Stomach smooth muscle (tissue), 2 donors: ENCODE results near the gene ATP11A.

ENCODE experiments used
- H3K27ac ChIP-seq: one replicate; pipeline ENCODE4 v1.7.0; 2013; ENCODE audit warnings: mild to moderate bottlenecking, low read length, inconsistent platforms
- H3K27me3 ChIP-seq, 2 donors: one replicate each; pipeline ENCODE4 v1.7.0; 2013; ENCODE audit warnings: low read length in 2 of 2; ENCODE audit not compliant: insufficient read depth in 2 of 2, control insufficient read depth in 1 of 2
- H3K36me3 ChIP-seq, 2 donors: one replicate each; pipeline ENCODE4 v1.7.0; 2013; ENCODE audit warnings: low read length in 2 of 2; ENCODE audit not compliant: control insufficient read depth in 2 of 2, insufficient read depth in 2 of 2
- H3K4me1 ChIP-seq: one replicate; pipeline ENCODE4 v1.7.0; 2013; ENCODE audit warnings: low read length; ENCODE audit not compliant: control insufficient read depth, insufficient read depth
- H3K4me3 ChIP-seq, 2 donors: one replicate each; pipeline ENCODE4 v1.7.0; 2013; ENCODE audit warnings: low read length in 2 of 2
- H3K9ac ChIP-seq, 2 donors: one replicate each; pipeline ENCODE4 v1.7.0; 2013; ENCODE audit warnings: low read length in 2 of 2, mild to moderate bottlenecking in 1 of 2
- H3K9me3 ChIP-seq, 2 donors: one replicate each; pipeline ENCODE4 v1.7.0; 2013; ENCODE audit warnings: low read length in 2 of 2; ENCODE audit not compliant: control insufficient read depth in 2 of 2
- donor health status: healthy.
- donor health status: Pancreatic carcinoma.

The ATP11A gene

DNA sequence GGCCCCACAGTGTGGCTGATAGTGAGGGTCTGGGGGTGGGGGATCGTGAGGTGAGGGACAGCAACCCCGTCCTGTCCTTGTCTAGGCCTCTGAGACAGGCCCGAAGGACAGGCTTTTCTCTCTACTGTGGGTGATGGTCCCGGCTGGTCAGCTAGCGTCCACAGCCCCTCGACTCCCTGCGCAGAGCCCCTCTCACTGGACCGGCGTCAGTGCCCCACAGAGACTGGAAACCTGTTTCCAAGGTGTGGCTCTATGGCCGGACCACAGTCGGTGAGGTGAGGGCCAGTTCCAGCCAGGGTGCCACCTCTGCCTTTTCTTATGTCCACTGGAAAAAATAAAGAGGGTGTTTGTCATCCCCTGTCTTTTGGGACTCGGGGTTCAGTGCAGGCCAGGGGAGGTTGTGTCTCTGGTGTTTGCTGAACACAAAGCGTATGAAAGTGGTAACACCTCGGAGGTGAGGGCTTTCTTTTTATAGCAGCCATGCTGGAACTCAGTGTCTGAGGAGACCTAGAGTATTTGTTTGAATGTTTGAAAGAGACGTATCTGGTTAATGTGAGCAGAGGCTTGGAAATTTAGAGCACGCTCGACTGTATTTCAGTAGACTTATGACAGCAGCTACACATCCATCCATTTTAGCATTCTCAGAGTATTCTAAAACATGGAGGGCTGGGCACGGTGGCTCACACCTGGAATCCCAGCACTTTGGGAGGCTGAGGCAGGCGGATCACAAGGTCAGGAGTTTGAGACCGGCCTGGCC, 22.8 kb downstream of the ATP11A start:
- Histone ChIP-seq H3K36me3 (no peaks in the 10 kb centered on the region), H3K4me3 (no peak overlapping the region), H3K9me3 (peaks cover 0 to 7% of the 10 kb centered on the region in 2 donors), H3K27me3 (no peaks in the 10 kb centered on the region), H3K9ac (peak overlapping the region; percentile 47 to 62), H3K27ac (peak overlapping the region; percentile 95), H3K4me1 (peaks cover 33% of the 10 kb centered on the region)

DNA sequence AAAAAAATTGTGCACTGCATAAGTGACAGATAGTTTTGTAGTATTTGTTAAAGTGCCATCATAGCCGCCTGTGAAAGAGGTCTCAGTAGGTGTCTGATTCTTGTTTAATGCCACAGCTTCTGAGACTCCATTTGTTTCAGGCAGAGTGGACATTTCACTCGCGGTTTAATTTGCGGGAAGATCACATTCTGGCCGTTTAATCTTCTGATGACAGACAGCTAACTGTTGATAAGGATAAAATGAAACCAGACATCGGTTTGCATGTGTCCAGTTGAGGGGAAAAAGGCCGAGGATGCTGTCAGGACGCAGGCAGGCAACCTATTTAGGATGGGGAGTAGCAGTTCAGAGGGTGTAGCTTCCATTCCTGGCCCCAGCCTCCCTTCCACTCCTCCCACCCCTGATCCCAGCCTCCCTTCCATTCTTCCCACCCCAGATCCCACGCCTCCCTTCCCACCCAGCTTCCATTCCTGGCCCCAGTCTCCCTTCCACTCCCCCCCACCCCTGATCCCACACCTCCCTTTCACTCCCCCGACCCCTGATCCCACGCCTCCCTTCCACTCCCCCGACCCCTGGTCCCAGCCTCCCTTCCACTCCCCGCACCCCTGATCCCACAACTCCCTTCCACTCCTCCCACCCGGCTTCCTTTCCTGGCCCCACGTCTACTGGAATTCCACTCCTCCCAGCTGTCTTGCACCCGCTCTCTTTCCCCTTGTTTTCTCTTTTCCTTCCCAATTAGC, 23.8 kb downstream of the ATP11A start:
- Histone ChIP-seq H3K27ac (peak overlapping the region; percentile 41), H3K4me1 (peaks cover 33% of the 10 kb centered on the region)

DNA sequence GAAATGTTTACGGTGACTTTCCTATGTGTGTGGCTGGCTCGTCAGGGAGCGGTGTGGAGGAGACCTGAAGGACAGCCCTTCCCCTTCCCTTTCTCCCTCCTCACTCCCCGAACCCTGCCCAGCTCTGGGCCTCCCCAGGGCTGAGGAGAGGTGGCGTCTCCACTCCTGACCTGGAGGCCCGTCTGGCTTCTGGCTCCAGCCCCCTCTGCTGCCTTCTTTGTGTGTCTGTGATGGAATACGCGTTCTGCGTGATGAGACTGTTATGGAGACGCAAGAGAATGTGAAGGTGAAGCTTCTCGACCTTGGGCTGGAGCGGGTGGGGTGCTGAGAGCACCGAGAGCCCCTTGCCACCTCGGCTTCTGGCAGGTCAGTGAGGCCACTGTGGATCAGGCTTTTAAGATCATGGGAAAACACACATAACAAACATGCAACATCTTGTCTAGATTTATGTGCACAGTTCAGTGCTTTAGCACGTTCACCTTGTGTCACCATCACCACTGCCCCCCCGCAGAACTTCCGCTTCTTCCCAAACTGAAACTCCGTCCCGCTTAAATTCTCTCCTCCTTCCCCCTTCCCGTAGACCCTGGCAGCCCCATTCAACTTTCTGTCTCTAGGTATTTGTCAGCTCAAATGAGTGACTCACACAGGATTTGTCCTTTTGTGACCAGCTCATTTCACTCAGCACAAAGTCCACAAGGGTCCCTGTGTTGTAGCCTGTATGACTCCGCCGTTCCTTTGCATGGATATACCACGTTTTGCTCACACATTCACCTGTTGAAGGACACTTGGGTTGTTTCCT, 24.7 kb downstream of the ATP11A start:
- Histone ChIP-seq H3K4me3 (no peak overlapping the region), H3K27me3 (no peaks in the 10 kb centered on the region), H3K4me1 (peaks cover 33% of the 10 kb centered on the region), H3K9ac (no peak overlapping the region), H3K27ac (no peak overlapping the region), H3K9me3 (peaks cover 0 to 7% of the 10 kb centered on the region in 2 donors), H3K36me3 (no peaks in the 10 kb centered on the region)

More for the DNA sequence above, 23.8 kb downstream of the ATP11A start:
- H3K36me3 ChIP-seq = no peaks in the 10 kb centered on the region
- peaks cover 0 to 7% of the 10 kb centered on the region in 2 donors for H3K9me3 ChIP-seq
- no peak overlapping the region for H3K4me3 ChIP-seq
- no peaks in the 10 kb centered on the region for H3K27me3 ChIP-seq
- H3K9ac ChIP-seq = no peak overlapping the region

GRCh38 chr13:112715210-112715609, 25.4 kb downstream of the ATP11A start:
- Histone ChIP-seq H3K9ac (no peak overlapping the region), H3K4me1 (peaks cover 29% of the 10 kb centered on the region), H3K9me3 (peaks cover 0 to 7% of the 10 kb centered on the region in 2 donors), H3K27me3 (no peaks in the 10 kb centered on the region), H3K4me3 (no peak overlapping the region), H3K27ac (no peak overlapping the region), H3K36me3 (no peaks in the 10 kb centered on the region)

DNA sequence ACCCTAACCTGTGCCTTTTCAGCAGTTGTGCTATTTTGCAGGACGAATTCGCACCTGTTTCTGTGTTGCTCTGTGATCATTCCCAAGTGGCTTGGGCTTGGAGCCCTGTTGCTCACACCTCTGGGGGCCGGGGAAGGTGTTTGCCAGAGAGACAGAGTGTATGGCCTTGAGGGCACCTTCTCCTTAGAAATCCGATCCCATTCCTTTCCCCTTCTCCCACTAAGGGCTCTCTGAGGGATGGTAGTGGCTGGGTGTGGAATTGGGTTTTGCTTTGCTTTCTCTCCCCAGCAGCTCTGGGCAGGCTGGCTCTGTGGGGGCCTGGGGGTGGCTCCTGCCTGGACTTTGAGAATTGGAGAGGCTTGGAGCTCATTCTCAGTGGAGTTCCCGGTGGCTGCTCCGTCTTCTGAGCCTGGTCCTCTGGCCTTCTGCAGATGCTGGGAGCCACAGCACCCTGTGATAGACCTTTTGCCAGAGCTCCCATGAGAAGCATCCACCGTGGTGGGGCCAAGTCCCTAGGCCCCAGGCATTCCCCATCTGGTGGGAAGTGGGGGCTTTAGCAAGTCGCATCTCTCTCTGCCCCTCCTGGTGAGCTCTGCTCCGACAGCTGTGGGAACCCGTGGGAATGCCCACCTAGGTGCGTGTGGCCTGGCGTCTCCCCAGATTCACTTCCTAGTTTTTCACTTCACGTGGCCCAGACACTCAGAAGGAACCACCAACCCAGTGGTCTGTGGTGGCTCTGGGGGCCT, 26.1 kb downstream of the ATP11A start:
- peaks cover 24% of the 10 kb centered on the region for H3K4me1 ChIP-seq
- no peak overlapping the region for H3K9ac ChIP-seq
- H3K36me3 ChIP-seq = no peaks in the 10 kb centered on the region
- no peak overlapping the region for H3K4me3 ChIP-seq
- no peaks in the 10 kb centered on the region for H3K27me3 ChIP-seq
- no peak overlapping the region for H3K27ac ChIP-seq
- H3K9me3 ChIP-seq = peaks cover 0 to 7% of the 10 kb centered on the region in 2 donors

DNA sequence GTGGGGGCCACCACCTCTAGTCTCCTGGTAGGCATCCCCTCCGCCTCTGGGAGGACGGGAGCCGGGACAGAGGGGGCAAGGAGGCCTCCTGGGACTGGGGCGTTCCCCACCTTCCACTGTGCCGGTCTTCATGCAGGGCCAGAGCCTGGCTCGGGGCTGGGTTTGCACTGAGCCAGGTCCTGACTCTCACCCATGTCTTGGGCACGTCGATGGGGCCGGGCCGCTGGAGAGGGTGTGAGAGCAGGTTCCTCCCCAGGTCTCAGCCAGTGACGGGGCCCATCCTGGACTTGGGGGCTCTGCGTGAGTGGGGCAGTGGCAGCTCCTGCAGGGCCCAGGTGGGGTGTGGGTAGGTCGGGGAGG, 26.6 kb downstream of the ATP11A start:
- no peak overlapping the region for H3K27ac ChIP-seq

GRCh38 chr13:112716841-112717520, 27.1 kb downstream of the ATP11A start:
- no peaks in the 10 kb centered on the region for H3K36me3 ChIP-seq

More for the DNA sequence above, 26.6 kb downstream of the ATP11A start:
- H3K27me3 ChIP-seq = no peaks in the 10 kb centered on the region
- H3K4me3 ChIP-seq = no peak overlapping the region
- peaks cover 19% of the 10 kb centered on the region for H3K4me1 ChIP-seq
- H3K9ac ChIP-seq = no peak overlapping the region
- no peaks in the 10 kb centered on the region for H3K36me3 ChIP-seq
- H3K9me3 ChIP-seq = peaks cover 0 to 7% of the 10 kb centered on the region in 2 donors

DNA sequence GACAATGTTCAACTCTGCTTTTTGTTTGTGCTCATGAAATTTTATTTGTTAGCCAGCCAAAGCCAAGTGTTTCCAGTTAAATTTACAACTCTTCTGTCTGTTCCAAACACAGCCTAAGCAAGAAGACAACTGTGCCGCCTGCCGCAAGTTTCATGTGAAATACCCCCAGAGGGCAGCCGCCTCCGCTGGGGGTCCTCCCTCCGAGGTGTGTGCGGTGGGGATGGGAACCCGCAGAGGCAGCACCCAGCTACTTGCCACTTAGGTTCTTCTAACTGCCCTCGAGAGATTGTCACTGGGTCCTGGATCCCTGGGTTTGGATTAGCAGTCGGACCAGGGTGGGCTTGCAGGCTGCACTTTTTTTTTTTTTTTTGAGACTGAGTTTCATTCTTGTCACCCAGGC, 28.5 kb downstream of the ATP11A start:
- Histone ChIP-seq H3K4me1 (peaks cover 12% of the 10 kb centered on the region), H3K27me3 (no peaks in the 10 kb centered on the region), H3K9me3 (peaks cover 0 to 7% of the 10 kb centered on the region in 2 donors), H3K4me3 (no peak overlapping the region), H3K36me3 (no peaks in the 10 kb centered on the region), H3K27ac (no peak overlapping the region), H3K9ac (no peak overlapping the region)

More at GRCh38 chr13:112716841-112717520, 27.1 kb downstream of the ATP11A start:
- no peak overlapping the region for H3K9ac ChIP-seq
- H3K27me3 ChIP-seq = no peaks in the 10 kb centered on the region
- H3K9me3 ChIP-seq = peaks cover 0 to 7% of the 10 kb centered on the region in 2 donors
- H3K27ac ChIP-seq = no peak overlapping the region
- H3K4me3 ChIP-seq = no peak overlapping the region
- H3K4me1 ChIP-seq = peaks cover 13% of the 10 kb centered on the region

DNA sequence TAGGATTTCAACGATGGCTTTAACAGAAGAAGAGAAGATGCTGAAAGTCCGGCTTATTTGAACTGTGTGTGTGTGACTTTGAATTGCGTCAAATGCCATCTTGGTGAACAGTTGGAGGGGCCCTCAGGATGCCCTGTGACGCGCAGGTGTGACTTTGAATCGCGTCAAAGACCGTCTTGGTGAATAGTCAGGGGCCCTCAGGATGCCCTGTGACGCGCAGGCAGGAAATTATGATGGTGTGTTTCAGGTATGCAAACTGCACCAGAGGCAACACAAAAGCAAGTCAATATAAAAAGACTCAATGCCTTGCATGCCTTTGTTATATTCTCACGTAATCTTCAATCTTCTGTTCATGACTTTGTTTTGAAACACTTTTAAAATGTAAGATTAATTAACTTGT, 29.2 kb downstream of the ATP11A start:
- H3K4me3 ChIP-seq = no peak overlapping the region
- H3K27me3 ChIP-seq = no peaks in the 10 kb centered on the region
- peaks cover 12% of the 10 kb centered on the region for H3K4me1 ChIP-seq
- H3K27ac ChIP-seq = no peak overlapping the region
- peaks cover 0 to 7% of the 10 kb centered on the region in 2 donors for H3K9me3 ChIP-seq
- H3K36me3 ChIP-seq = no peaks in the 10 kb centered on the region
- H3K9ac ChIP-seq = no peak overlapping the region
